Liver (tissue), 9 donors: ENCODE measurements around the gene ZC3H12C. TPM values are rescaled to one million over a fixed set of nuclear protein-coding genes. Genes with fewer than 3 reads are reported as not detected.

ENCODE experiments used
- DNase-seq: peaks from one replicate; pipeline ENCODE4 v3.0.0-alpha.2; 2017; ENCODE audit warnings: low spot score
- H3K27ac ChIP-seq, 2 donors: one replicate each; pipeline ENCODE4 v1.7.0; 2013; ENCODE audit warnings: inconsistent platforms in 2 of 2, low read length in 2 of 2, control low read depth in 1 of 2, low read depth in 1 of 2, mild to moderate bottlenecking in 1 of 2
- H3K27me3 ChIP-seq, 4 donors: one replicate each; pipeline versions ENCODE4 v1.6.1 to v1.7.0; 2013; ENCODE audit warnings: low read length in 3 of 4, inconsistent platforms in 1 of 4, mild to moderate bottlenecking in 1 of 4, moderate library complexity in 1 of 4; ENCODE audit not compliant: control insufficient read depth in 4 of 4, insufficient read depth in 4 of 4
- H3K36me3 ChIP-seq, 4 donors: one replicate each; pipeline versions ENCODE4 v1.6.1 to v1.7.0; 2013; ENCODE audit warnings: low read length in 3 of 4, mild to moderate bottlenecking in 3 of 4, low read depth in 1 of 4, moderate library complexity in 1 of 4; ENCODE audit not compliant: control insufficient read depth in 4 of 4, insufficient read depth in 3 of 4
- H3K4me1 ChIP-seq, 4 donors: one replicate each; pipeline versions ENCODE4 v1.6.1 to v1.7.0; 2013; ENCODE audit warnings: low read length in 3 of 4, mild to moderate bottlenecking in 3 of 4, moderate library complexity in 1 of 4; ENCODE audit not compliant: control insufficient read depth in 4 of 4, insufficient read depth in 4 of 4
- H3K4me3 ChIP-seq, 3 donors: one replicate each; pipeline versions ENCODE4 v1.6.1 to v1.7.0; 2013; ENCODE audit warnings: low read length in 3 of 3, control low read depth in 1 of 3, low read depth in 1 of 3, mild to moderate bottlenecking in 1 of 3
- H3K9ac ChIP-seq, 2 donors: one replicate each; pipeline ENCODE4 v1.7.0; 2013; ENCODE audit warnings: low read length in 2 of 2, mild to moderate bottlenecking in 2 of 2, moderate library complexity in 2 of 2, control low read depth in 1 of 2, low read depth in 1 of 2
- H3K9me3 ChIP-seq, 4 donors: one replicate each; pipeline versions ENCODE4 v1.6.1 to v1.7.0; 2013; ENCODE audit warnings: low read length in 3 of 4; ENCODE audit not compliant: control insufficient read depth in 4 of 4
- EGR1 ChIP-seq, 2 donors: IDR thresholded peaks; 2 replicates each; pipeline ENCODE4 v1.6.1; 2016 to 2018; ENCODE audit warnings: antibody characterized with exemption in 2 of 2, low read depth in 2 of 2
- FOXA1 ChIP-seq: IDR thresholded peaks from 2 replicates; pipeline ENCODE4 v1.6.1; 2016; ENCODE audit warnings: antibody characterized with exemption
- FOXA2 ChIP-seq: IDR thresholded peaks from 2 replicates; pipeline ENCODE4 v1.6.1; 2016; ENCODE audit warnings: antibody characterized with exemption
- GABPA ChIP-seq, 2 donors: IDR thresholded peaks in 1 of 2; conservative IDR thresholded peaks in 1 of 2; 2 replicates each; pipeline ENCODE4 v1.6.1; 2016; ENCODE audit warnings: antibody characterized with exemption in 2 of 2, mild to moderate bottlenecking in 1 of 2, moderate library complexity in 1 of 2
- HNF4A ChIP-seq, 2 donors: conservative IDR thresholded peaks; 2 replicates each; pipeline ENCODE4 v1.6.1; 2016; ENCODE audit warnings: antibody characterized with exemption in 2 of 2, mild to moderate bottlenecking in 2 of 2
- JUND ChIP-seq, 2 donors: IDR thresholded peaks; 2 replicates each; pipeline ENCODE4 v1.6.1; 2016; ENCODE audit warnings: antibody characterized with exemption in 2 of 2
- RAD21 ChIP-seq, 2 donors: IDR thresholded peaks; 2 replicates each; pipeline ENCODE4 v1.6.1; 2016; ENCODE audit warnings: antibody characterized with exemption in 2 of 2, mild to moderate bottlenecking in 2 of 2
- REST ChIP-seq: IDR thresholded peaks from 2 replicates; pipeline ENCODE4 v1.6.1; 2016; ENCODE audit warnings: antibody characterized with exemption, mild to moderate bottlenecking
- RXRA ChIP-seq, 2 donors: IDR thresholded peaks; 2 replicates each; pipeline ENCODE4 v1.6.1; 2017 to 2018; ENCODE audit warnings: antibody characterized with exemption in 2 of 2, mild to moderate bottlenecking in 1 of 2
- ZBTB33 ChIP-seq: IDR thresholded peaks from 2 replicates; pipeline ENCODE4 v1.6.1; 2016; ENCODE audit warnings: antibody characterized with exemption
- WGBS: extraction: QIAGEN DNeasy Blood & Tissue Kit; methylation state at CpG from one replicate; pipeline ENCODE4 v1.1.7; 2013; 5-methylcytosine and 5-hydroxymethylcytosine counted together
- polyA plus RNA-seq, 2 donors: library from polyadenylated mRNA; stranded (reverse) in 1 of 2; unstranded in 1 of 2; fragments of 200-250 nt in 1 of 2; fragments of >200 nt in 1 of 2; fragmentation: Nextera tagmentation in 1 of 2; extraction: Ambion mirVana in 1 of 2; gene quantifications; one replicate each; pipeline versions ENCODE4 v1.2.1 to v1.2.3, GENCODE V29; 2013 to 2015
- total RNA-seq, 2 donors: library from RNA; depleted of rRNA; stranded (reverse); fragments of >200 nt; gene quantifications; one replicate each; pipeline ENCODE4 v1.2.3, GENCODE V29; 2014
- TF ChIP-seq, protein P1 (sequence below): fragments of 150-350 bp; IDR thresholded peaks from 2 replicates; pipeline ENCODE4 v1.5.1; 2017; ENCODE audit warnings: improper control_type of control experiment, low read depth, low read length; ENCODE audit not compliant: missing input control
- TF ChIP-seq, protein P2 (sequence below): IDR thresholded peaks from 2 replicates; pipeline ENCODE4 v1.6.1; 2016; ENCODE audit warnings: antibody characterized with exemption
- donor health status: healthy.
- donor health status: healthy.
- donor health status: healthy.
- donor health status: healthy.
- donor health status: healthy.

Gene ZC3H12C
- total and polyA plus RNA-seq, 4 donors = 0.92 to 9.6 (median 2.3) TPM

DNA sequence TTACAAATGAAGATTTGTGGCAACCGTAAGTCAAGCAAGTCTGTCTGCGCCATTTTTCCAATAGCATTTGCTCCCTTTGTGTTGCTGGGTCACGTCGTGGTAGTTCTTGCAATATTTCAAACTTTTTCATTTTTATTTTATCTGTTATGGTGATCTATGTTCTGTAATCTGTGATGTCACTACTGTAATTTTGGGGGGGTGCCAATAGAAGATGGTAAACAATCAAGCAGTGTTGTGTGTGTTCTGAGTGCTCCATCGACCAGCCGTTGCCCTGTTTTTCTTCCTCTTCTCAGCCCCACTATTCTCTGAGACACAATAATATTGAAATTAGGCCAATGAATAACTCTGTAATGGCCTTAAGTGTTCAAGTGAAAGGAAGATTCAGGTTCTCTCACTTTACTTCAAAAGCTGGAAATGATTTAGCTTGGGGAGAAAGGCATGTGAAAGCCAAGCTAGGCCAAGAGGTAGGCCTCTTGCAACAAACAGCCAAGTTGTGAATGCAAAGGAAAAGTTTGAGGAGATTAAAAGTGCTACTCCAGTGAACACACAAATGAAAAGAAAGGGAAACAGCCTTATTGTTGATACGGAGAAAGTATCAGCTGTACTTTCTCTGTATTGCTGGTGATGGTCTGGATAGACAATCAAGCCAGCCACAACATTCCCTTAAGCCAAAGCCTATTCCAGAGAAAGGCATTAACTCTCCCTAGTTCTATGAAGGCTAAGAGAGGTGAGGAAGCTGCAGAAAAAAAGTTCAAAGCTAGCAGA lies 7.5 kb downstream of the ZC3H12C start (continued):
- TF ChIP-seq, protein P1, sequence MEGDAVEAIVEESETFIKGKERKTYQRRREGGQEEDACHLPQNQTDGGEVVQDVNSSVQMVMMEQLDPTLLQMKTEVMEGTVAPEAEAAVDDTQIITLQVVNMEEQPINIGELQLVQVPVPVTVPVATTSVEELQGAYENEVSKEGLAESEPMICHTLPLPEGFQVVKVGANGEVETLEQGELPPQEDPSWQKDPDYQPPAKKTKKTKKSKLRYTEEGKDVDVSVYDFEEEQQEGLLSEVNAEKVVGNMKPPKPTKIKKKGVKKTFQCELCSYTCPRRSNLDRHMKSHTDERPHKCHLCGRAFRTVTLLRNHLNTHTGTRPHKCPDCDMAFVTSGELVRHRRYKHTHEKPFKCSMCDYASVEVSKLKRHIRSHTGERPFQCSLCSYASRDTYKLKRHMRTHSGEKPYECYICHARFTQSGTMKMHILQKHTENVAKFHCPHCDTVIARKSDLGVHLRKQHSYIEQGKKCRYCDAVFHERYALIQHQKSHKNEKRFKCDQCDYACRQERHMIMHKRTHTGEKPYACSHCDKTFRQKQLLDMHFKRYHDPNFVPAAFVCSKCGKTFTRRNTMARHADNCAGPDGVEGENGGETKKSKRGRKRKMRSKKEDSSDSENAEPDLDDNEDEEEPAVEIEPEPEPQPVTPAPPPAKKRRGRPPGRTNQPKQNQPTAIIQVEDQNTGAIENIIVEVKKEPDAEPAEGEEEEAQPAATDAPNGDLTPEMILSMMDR = no peak

DNA sequence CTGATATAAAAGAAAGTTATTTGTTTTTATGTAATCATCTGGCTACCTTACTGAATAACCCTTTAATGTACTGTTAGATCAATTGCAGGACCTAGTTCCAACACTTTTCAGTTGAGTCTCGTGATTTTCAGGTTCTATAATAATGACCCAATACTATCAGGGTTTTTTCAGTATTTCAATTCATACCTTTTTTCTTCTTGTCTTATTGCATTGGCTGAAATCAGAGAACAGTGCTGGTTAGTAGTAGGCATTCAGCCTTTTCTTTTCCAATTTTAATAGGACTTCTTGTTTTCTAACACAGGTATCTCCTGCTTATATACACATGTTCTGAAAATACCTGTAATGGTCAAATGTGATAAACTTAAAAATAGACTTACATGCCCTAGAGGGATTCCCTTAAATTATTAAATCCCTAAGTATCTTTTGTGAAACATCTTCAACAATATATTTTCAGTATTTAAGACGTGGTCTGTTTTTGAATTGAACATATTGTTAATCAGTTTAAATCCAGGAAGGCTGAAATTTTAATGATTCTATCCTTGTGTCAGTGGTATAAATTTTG lies 13.6 kb downstream of the ZC3H12C start:
- 95% methylated on average over 2 of the region's 2 CpGs for WGBS

GRCh38 chr11:110110854-110111253 lies 17.7 kb downstream of the ZC3H12C start:
- Histone ChIP-seq H3K4me3 (no peak overlapping the region), H3K9ac (no peak overlapping the region), H3K36me3 (no peaks in the 10 kb centered on the region), H3K27me3 (no peaks in the 10 kb centered on the region), H3K9me3 (peaks cover 0 to 5% (median 4%) of the 10 kb centered on the region in 4 donors), H3K4me1 (no peaks in the 10 kb centered on the region), H3K27ac (no peak overlapping the region)
- WGBS = 93% methylated on average over 4 of the region's 4 CpGs
- no peak for DNase-seq
- TF ChIP-seq FOXA2 (no peak), GABPA (IDR thresholded peaks at IDR 0.05 in 1 of 2, conservative IDR thresholded peaks at IDR 0.05 in 1 of 2) (no peak), HNF4A (conservative IDR thresholded peaks at IDR 0.05) (no peak), RXRA (IDR thresholded peaks at IDR 0.05) (no peak), ZBTB33 (no peak), EGR1 (IDR thresholded peaks at IDR 0.05; ENCODE audit: low read depth in 2 of 2) (no peak), JUND (IDR thresholded peaks at IDR 0.05) (no peak), RAD21 (IDR thresholded peaks at IDR 0.05) (no peak), FOXA1 (no peak), REST (no peak)

More for the DNA sequence above, 13.6 kb downstream of the ZC3H12C start:
- DNase-seq = no peak
- TF ChIP-seq REST = no peak
- no peak for TF ChIP-seq GABPA (IDR thresholded peaks at IDR 0.05 in 1 of 2, conservative IDR thresholded peaks at IDR 0.05 in 1 of 2)
- TF ChIP-seq, protein P2, sequence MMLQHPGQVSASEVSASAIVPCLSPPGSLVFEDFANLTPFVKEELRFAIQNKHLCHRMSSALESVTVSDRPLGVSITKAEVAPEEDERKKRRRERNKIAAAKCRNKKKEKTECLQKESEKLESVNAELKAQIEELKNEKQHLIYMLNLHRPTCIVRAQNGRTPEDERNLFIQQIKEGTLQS = no peak
- TF ChIP-seq FOXA2 = no peak
- no peaks in the 10 kb centered on the region for H3K27me3 ChIP-seq
- H3K4me3 ChIP-seq = no peak overlapping the region
- no peaks in the 10 kb centered on the region for H3K4me1 ChIP-seq
- H3K9me3 ChIP-seq = peaks cover 0 to 5% (median 4%) of the 10 kb centered on the region in 4 donors
- H3K9ac ChIP-seq = no peak overlapping the region
- H3K27ac ChIP-seq = no peak overlapping the region
- no peaks in the 10 kb centered on the region for H3K36me3 ChIP-seq
